HAP-1 (cell line): ENCODE measurements around the gene TMEM184C.

Source experiments
- DNase-seq, 2 experiments: peaks; one replicate each; pipeline ENCODE4 v3.0.0-alpha.2; 2016 to 2020; ENCODE audit warnings: low spot score in 2 of 2
- H3K27me3 ChIP-seq: fragments of 250-450 bp; sonication (Bioruptor Pico); 2 replicates; pipeline ENCODE4 v1.5.1; 2020; ENCODE audit warnings: low read depth, mild to moderate bottlenecking, moderate library complexity
- H3K36me3 ChIP-seq: fragments of 250-450 bp; sonication (Bioruptor Pico); replicated peaks from 2 replicates; pipeline ENCODE4 v1.5.1; 2020; ENCODE audit warnings: mild to moderate bottlenecking
- H3K4me1 ChIP-seq: fragments of 250-450 bp; sonication (Bioruptor Pico); 2 replicates; pipeline ENCODE4 v1.5.1; 2020; ENCODE audit warnings: mild to moderate bottlenecking
- H3K4me3 ChIP-seq: fragments of 250-450 bp; sonication (Bioruptor Pico); 2 replicates; pipeline ENCODE4 v1.5.1; 2020; ENCODE audit warnings: mild to moderate bottlenecking, moderate library complexity
- H3K9me3 ChIP-seq: fragments of 250-450 bp; sonication (Bioruptor Pico); 2 replicates; pipeline ENCODE4 v1.5.1; 2020; ENCODE audit warnings: mild to moderate bottlenecking, moderate library complexity
- in situ Hi-C: fragments of 300-500 bp; cut with MboI; formaldehyde crosslinking; loops from 3 replicates; pipeline ENCODE4 v1.14.3; 2020; ENCODE audit warnings: low sequenced_read_pairs, inconsistent platforms, mixed read lengths

The TMEM184C gene

DNA sequence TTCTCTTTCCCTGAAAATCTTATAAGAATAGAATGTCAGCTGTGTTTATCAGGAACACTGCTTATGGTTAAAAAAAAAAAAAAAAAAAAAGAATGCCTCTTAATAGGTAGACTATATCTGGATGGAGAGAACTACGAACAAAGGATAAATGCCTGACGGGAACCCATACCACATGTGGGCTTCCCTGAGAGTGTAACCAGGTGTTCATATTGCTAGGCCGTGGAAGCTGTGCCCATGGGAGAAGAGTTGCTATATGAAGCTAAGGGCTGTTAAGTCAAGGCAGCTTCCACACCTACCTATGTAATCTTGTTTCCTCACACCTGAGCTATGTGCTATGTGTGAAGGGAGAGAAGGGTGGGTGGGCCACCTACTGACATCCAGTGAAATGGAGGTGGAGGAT is 27.3 kb downstream of the TMEM184C start:
- in situ Hi-C loops: no loop called here
- Histone ChIP-seq H3K27me3 (no peaks in the 10 kb centered on the region), H3K4me1 (peaks cover 2% of the 10 kb centered on the region; the same call in 1 of the 2 replicates), H3K4me3 (no peak overlapping the region), H3K9me3 (no peaks in the 10 kb centered on the region), H3K36me3 (peaks cover 6% of the 10 kb centered on the region)
- DNase-seq: no peak

DNA sequence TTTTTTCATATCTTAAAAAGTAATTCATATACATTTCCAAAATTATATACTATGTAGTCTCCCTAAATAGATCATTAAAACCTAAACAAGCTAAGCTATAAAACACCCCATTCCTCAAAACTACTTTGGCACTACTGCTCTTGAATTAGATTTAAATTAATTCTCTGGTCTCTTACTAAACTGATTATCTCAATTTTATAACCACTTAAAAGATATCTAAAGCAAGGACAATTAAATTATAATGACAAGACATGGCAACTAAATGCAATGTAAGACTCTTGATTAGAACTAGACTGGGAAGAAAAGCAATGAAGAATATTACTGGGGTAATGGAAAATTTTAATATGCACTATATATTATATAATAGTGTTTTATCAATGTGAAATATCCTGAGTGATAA is 27.9 kb downstream of the TMEM184C start:
- no peaks in the 10 kb centered on the region for H3K4me1 ChIP-seq

DNA sequence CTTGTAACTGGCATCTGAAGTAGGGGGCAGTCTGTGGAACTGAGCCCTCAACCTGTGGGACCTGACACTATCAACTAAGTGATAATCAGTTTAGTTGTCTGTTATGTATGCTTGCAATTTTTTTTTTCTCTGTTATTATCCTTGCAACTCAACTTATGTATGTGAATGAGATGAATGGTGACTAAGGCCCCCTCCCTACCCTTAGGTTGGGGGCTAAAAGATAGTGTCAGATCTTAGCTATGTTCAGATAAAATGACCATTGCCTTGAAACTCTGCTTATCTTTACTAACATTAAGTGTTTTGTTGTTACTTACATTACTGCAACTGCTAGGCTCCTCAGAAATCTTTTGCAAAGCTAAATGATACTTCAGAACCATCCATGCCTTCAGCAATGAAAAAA is 31.5 kb downstream of the TMEM184C start:
- Histone ChIP-seq H3K36me3 (0 out of 2 replicates have a peak, but pooled peaks cover 9% of the 10 kb centered on the region), H3K27me3 (no peaks in the 10 kb centered on the region), H3K4me1 (no peaks in the 10 kb centered on the region), H3K4me3 (no peak overlapping the region), H3K9me3 (no peaks in the 10 kb centered on the region)
- no peak for DNase-seq
- in situ Hi-C loops: no loop called here

More for the DNA sequence above, 27.9 kb downstream of the TMEM184C start:
- in situ Hi-C loops: no loop called here
- Histone ChIP-seq H3K9me3 (no peaks in the 10 kb centered on the region), H3K27me3 (no peaks in the 10 kb centered on the region), H3K36me3 (peaks cover 6% of the 10 kb centered on the region), H3K4me3 (no peak overlapping the region)
- DNase-seq: no peak

DNA sequence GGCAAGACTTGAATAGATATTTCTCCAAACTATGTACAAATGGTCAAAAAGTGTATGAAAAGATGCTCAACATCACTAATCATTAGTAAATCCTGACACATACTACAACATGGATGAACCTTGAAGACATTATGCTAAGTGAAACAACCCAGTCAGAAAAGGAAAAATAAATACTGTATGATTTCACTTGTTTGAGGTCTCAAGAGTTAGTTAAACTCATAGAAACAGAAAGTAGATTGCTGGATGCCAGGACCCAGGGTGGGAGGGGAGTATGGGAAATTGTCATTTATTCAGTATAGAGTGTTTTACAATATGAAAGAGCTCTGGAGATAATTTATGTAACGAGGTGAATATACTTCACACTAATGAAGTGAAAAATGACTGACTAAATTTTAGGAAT is 34.4 kb downstream of the TMEM184C start:
- Histone ChIP-seq H3K27me3 (no peaks in the 10 kb centered on the region), H3K36me3 (peaks cover 17% of the 10 kb centered on the region), H3K4me3 (no peak overlapping the region), H3K9me3 (no peaks in the 10 kb centered on the region), H3K4me1 (peaks cover 7% of the 10 kb centered on the region; the same call in 1 of the 2 replicates)
- in situ Hi-C loops: no loop called here
- DNase-seq: no peak

DNA sequence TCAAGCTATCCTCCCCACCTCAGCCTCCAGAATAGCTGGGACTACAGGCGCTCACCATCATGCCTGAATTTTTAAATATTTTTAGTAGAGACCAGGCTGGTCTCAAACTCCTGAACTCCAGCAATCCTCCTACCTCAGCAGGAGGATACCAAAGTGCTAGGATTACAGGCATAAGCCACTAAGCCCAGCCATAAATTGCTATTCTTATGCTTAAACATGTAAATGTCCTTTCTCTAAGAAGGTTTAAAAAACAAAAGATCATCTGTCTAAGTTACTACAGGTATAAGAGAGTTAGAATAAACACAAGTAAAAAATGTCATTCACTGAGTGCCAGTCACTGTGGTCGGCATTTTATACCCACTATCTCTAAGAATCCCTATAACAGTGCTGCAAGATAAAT is 38.4 kb downstream of the TMEM184C start:
- peaks cover 11% of the 10 kb centered on the region for H3K36me3 ChIP-seq
- DNase-seq: peak; percentile 18 to 60
- no peaks in the 10 kb centered on the region for H3K9me3 ChIP-seq
- H3K4me1 ChIP-seq: peaks cover 7% of the 10 kb centered on the region; the same call in 1 of the 2 replicates
- no peaks in the 10 kb centered on the region for H3K27me3 ChIP-seq
- in situ Hi-C loops: no loop called here
- H3K4me3 ChIP-seq: no peak overlapping the region

DNA sequence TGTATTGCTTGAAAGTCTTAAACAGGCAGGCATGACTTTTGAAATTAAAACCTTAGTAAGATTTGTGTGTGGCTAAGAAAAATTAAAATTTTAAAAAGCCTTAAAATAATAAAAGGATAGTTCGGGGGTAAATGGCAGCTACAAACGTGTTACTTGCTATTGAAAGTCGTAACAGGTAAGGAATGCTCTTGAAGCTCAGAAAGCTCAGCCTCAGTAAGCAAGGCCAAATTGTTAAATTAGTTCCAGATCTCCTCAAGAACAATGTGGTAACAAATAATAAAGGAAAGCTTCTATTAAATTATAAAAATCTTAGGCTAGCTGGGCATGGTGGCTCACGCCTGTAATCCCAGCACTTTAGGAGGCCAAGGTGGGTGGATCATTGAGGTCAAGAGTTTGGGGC is 41.3 kb downstream of the TMEM184C start:
- Histone ChIP-seq H3K27me3 (no peaks in the 10 kb centered on the region), H3K9me3 (no peaks in the 10 kb centered on the region), H3K36me3 (peaks cover 8% of the 10 kb centered on the region), H3K4me3 (no peak overlapping the region), H3K4me1 (peaks cover 7% of the 10 kb centered on the region; the same call in 1 of the 2 replicates)
- DNase-seq: no peak
- in situ Hi-C loops: no loop called here

DNA sequence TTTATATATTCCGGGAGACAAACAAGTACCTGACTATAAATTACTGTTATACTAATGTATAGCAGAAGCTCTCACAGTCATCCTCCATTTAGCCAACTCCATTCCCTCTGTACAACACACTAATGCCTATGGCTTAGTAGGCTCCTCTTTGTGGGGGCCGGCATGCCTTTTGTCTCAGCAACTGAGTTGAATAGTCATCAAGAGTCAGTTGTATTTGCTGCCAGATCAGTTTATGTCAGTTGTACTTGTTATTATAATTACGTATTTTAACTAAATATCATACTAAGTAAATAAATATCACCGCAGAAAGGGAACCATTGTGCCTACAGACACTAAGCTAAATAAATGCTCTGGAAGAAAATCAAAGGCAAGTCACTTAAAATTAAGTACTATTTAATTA is 56.9 kb downstream of the TMEM184C start:
- Histone ChIP-seq H3K4me1 (peaks cover 13% of the 10 kb centered on the region), H3K36me3 (peaks cover 12% of the 10 kb centered on the region), H3K4me3 (no peak overlapping the region), H3K9me3 (no peaks in the 10 kb centered on the region), H3K27me3 (no peaks in the 10 kb centered on the region)
- DNase-seq: peak in 1 of 2 experiments; percentile 28
- in situ Hi-C loops: no loop called here

DNA sequence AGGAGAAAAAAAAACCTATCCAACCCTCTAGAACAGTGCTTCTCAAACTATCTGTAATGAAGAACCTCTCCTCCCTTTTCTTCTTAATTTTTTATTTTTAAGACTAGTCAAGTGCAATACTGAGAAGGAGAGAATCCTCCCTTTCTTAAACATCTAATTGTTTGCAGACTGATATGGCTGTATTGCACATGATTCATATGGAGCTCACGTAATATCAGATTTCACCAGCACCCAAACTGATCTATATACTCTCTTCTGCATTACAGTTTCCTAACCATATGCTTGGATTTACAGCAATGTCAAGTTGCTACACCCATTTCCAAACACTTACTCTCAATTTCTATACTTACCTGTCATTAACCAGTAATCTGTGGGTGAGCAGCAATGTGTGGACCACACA is 57.3 kb downstream of the TMEM184C start:
- Histone ChIP-seq H3K4me3 (no peak overlapping the region), H3K27me3 (no peaks in the 10 kb centered on the region), H3K4me1 (peaks cover 13% of the 10 kb centered on the region), H3K9me3 (no peaks in the 10 kb centered on the region), H3K36me3 (peaks cover 12% of the 10 kb centered on the region)
- in situ Hi-C loops: no loop called here
- DNase-seq: no peak

DNA sequence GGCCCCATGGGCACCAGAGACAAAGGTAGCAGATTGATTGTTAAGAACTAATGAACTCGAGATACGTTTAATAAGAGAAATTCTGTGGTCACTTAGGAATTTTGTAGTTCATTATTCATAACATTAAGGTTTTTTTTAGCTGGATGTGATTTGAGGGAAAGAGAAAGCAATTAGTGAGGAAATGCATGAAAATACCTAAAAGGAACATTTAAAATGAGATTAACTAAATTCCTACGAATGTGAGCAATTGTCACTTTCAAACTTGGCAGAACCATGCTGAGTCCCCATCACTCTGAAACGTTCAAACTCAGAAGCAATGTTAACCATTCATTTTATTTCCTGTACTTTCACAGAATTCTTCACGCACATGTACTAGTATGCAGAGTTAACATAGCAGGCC is 60.9 kb downstream of the TMEM184C start:
- no peak for DNase-seq
- H3K9me3 ChIP-seq: no peaks in the 10 kb centered on the region
- peaks cover 17% of the 10 kb centered on the region for H3K4me1 ChIP-seq
- no peak overlapping the region for H3K4me3 ChIP-seq
- H3K36me3 ChIP-seq: peaks cover 6% of the 10 kb centered on the region
- in situ Hi-C loops: no loop called here
- no peaks in the 10 kb centered on the region for H3K27me3 ChIP-seq

DNA sequence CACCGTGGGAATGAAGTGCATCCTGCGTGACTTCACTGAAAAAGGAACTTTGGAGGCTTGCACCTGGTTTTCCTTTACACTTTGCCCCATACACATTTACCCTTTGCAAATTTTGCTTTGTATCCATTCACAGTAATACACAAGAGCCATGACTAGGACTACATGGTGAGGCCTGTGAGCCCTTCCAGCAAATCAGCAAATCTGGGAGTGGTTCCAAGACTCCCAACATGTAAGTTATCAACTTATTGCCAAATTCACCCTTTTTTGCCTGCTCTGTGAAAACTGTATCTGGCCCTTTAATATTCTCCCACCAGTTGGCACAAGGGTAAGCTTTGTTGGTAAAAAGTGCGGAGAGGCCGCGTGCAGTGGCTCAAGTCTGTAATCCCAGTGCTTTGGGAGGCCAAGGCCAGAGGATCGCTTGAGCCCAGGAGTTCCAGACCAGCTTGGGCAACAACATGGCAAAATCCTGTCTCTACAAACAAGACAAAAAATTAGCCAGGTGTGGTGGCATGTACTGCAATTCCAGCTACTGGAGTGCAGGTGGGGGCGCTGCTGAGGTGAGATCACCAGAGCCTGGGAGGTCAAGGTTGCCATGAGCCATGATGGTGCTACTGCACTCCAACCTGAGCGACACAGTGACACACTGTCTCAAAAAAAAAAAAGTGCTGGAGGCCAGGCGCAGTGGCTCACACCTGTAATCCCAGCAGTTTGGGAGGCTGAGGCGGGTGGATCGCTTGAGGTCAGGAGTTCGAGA is 61.8 kb downstream of the TMEM184C start:
- DNase-seq: peak in 1 of 2 experiments; percentile 44
- Histone ChIP-seq H3K36me3 (peaks cover 6% of the 10 kb centered on the region), H3K4me3 (no peak overlapping the region), H3K9me3 (no peaks in the 10 kb centered on the region), H3K4me1 (peaks cover 12% of the 10 kb centered on the region; the same call in 1 of the 2 replicates), H3K27me3 (no peaks in the 10 kb centered on the region)
- in situ Hi-C loops: no loop called here

DNA sequence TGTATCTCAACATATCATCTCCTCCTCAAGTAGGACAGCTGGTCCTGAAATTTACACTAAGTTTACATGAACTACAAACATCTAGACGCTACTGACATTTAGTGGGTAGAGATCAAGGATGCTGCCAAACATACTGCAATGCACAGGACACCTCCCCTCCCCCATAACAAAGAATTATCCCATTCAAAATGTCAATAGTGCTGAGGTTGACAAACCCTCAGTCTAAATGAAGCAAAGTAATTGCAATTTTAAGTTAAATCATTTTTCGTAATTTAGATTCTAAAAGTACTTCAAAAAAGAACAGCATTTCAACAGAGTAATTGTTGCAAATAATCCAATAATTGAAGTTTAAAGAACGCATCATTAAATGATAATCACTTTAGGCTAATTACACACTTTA is 65.6 kb downstream of the TMEM184C start:
- DNase-seq: peak in 1 of 2 experiments; percentile 31
- Histone ChIP-seq H3K4me1 (peaks cover 14% of the 10 kb centered on the region), H3K9me3 (no peaks in the 10 kb centered on the region), H3K4me3 (peak overlapping the region; percentile 81), H3K27me3 (no peaks in the 10 kb centered on the region), H3K36me3 (peaks cover 6% of the 10 kb centered on the region)
- in situ Hi-C loops: no loop called here

DNA sequence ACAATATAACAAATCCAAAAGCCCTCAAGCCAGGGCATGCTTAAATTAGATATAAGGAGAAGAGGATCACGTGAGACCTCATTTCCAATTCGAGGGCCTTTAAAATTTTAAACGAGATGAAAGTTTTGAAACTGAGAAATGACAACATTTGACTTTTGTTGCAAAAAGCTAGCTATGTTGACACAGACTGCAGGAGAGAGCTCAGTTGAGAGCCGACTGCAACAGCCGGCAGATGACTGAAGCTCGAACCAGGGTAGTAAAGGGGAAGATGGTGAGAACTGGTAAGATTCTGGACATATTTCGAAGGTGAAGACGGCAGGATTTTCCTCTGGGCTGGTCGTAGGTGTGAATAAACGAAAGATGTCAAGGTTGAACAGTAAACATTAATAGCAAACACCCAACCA is 66.0 kb downstream of the TMEM184C start:
- Histone ChIP-seq H3K4me1 (peaks cover 12% of the 10 kb centered on the region), H3K9me3 (no peaks in the 10 kb centered on the region), H3K4me3 (peak overlapping the region; percentile 81), H3K36me3 (peaks cover 2% of the 10 kb centered on the region), H3K27me3 (no peaks in the 10 kb centered on the region)
- peak in 1 of 2 experiments; percentile 35 for DNase-seq
- in situ Hi-C loops: no loop called here

DNA sequence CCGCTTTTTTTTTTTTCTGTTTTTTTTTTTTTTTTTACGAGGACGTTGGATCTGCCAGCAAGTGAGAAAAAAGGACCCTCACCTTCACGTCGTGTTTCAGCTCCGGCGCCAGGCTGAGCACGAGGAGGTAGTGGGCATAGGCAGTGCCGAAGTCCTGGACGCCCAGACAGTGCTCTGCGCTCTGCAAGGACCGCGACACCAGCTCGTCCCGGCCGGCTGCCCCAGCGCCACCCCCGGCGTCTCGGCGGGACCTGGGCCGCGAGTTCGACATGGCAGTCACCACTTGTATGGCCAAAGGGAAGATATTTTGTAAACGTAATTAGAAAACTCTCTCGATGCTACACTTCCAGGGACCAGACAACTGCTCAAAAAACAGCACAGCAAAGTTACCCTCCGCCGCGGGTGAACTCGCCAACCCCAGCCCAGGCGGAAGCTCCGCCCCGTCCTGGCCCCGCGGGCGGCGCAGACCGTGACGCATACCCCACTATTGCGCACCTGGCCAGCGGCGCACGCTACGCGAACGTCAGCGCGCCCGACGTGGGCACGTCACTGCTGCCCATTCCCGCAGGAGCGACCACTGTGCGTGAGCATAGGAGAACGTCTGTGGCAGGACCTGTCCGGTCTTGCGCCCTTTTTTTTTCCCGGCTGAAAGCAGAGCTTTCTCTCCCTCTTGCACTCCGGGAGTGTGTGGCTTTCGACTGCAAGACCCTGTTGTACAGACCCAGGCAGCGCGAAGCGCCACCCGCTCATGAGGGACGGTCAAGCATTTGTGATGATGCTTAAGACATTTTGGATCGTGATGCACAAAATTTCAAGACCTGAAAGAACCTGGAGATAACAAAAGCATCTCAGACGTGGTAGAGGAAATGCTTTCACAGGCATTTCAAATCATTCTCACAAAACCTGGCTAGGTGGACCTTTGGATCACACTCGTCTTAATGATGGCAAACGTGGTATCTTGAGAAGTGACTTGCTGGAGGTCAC is 66.8 kb downstream of the TMEM184C start, which contains the start of gene PRMT9:
Gene PRMT9, minus strand, starts transcription at position 447 of the 984 bp plus-strand sequence. Its CDS starts 176 bp downstream, at position 271.
- DNase-seq: peak; percentile 87 to 93
- Histone ChIP-seq H3K36me3 (no peaks in the 10 kb centered on the region), H3K4me1 (peaks cover 12% of the 10 kb centered on the region), H3K27me3 (no peaks in the 10 kb centered on the region), H3K9me3 (no peaks in the 10 kb centered on the region), H3K4me3 (peak within 1 kb of the TSS; percentile 81)
- in situ Hi-C loops: no loop called here

DNA sequence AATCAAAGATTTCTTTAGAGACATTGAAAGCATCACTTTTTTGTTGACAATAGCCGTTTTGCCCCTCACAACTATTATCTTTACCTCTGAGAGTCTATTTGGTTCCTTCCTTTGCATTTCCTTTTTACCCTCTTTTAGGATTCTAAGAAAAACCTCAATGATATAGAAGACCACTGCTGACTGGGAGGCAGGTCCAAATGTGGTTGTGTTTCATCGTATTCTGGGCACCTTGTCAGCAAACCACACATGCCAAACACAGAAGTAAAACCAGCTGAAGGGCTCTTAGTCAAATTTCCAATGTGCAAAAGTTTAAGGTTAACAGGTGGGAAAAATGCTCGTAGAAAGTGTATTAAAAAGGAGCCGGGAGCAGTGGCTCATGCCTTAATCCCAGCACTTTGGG is 71.9 kb downstream of the TMEM184C start:
- no peak for DNase-seq
- peaks cover 8% of the 10 kb centered on the region for H3K4me1 ChIP-seq
- no peaks in the 10 kb centered on the region for H3K36me3 ChIP-seq
- in situ Hi-C loops: no loop called here
- H3K27me3 ChIP-seq: no peaks in the 10 kb centered on the region
- H3K4me3 ChIP-seq: no peak overlapping the region
- no peaks in the 10 kb centered on the region for H3K9me3 ChIP-seq
